ENCODE results near the gene CCDC85A.

GRCh38 chr2:56232912-56233311 lies 49.1 kb downstream of the CCDC85A start:
- TF ChIP-seq, protein P1, sequence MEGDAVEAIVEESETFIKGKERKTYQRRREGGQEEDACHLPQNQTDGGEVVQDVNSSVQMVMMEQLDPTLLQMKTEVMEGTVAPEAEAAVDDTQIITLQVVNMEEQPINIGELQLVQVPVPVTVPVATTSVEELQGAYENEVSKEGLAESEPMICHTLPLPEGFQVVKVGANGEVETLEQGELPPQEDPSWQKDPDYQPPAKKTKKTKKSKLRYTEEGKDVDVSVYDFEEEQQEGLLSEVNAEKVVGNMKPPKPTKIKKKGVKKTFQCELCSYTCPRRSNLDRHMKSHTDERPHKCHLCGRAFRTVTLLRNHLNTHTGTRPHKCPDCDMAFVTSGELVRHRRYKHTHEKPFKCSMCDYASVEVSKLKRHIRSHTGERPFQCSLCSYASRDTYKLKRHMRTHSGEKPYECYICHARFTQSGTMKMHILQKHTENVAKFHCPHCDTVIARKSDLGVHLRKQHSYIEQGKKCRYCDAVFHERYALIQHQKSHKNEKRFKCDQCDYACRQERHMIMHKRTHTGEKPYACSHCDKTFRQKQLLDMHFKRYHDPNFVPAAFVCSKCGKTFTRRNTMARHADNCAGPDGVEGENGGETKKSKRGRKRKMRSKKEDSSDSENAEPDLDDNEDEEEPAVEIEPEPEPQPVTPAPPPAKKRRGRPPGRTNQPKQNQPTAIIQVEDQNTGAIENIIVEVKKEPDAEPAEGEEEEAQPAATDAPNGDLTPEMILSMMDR (conservative IDR thresholded peaks at IDR 0.05; ENCODE audit: low read depth, low read length): no peak
- no peak for TF ChIP-seq RAD21 (IDR thresholded peaks at IDR 0.05; ENCODE audit: low read length)
- no peak for TF ChIP-seq BHLHE40 (IDR thresholded peaks at IDR 0.05; ENCODE audit: low read depth, low read length)
- TF ChIP-seq POLR2A (IDR thresholded peaks at IDR 0.05; ENCODE audit: low read depth, low read length): no peak
- TF ChIP-seq MXI1 (IDR thresholded peaks at IDR 0.05; ENCODE audit: borderline replicate concordance, low read depth, low read length): no peak
- TF ChIP-seq FOS (IDR thresholded peaks at IDR 0.05; ENCODE audit: low read depth, low read length): no peak
- no peak for TF ChIP-seq SMC3 (IDR thresholded peaks at IDR 0.05; ENCODE audit: low read depth, low read length)
- TF ChIP-seq CEBPB (IDR thresholded peaks at IDR 0.05; ENCODE audit: low read depth, low read length): no peak
- TF ChIP-seq ELK1 (IDR thresholded peaks at IDR 0.05; ENCODE audit: borderline replicate concordance, low read depth, low read length): no peak
- no peak for TF ChIP-seq MAZ (IDR thresholded peaks at IDR 0.05; ENCODE audit: borderline replicate concordance, low read depth, low read length)
- no peak for TF ChIP-seq CHD1 (IDR thresholded peaks at IDR 0.05; ENCODE audit: low read depth, low read length)
- TF ChIP-seq NFE2L2 (IDR thresholded peaks at IDR 0.05; ENCODE audit: low read depth, low read length): no peak
- no peak for TF ChIP-seq USF2 (IDR thresholded peaks at IDR 0.05; ENCODE audit: low read depth, low read length)

Data from IMR-90 (cell line).